GM04504 (cell line): ENCODE results near the gene FLOT1.
A peak's percentile ranks its signal among the peaks of the same experiment; 100 is the strongest.

ENCODE experiments used
- DNase-seq: peaks from one replicate; pipeline ENCODE4 v3.0.0-alpha.2; 2012; ENCODE audit warnings: low read depth

The FLOT1 gene, protein sequence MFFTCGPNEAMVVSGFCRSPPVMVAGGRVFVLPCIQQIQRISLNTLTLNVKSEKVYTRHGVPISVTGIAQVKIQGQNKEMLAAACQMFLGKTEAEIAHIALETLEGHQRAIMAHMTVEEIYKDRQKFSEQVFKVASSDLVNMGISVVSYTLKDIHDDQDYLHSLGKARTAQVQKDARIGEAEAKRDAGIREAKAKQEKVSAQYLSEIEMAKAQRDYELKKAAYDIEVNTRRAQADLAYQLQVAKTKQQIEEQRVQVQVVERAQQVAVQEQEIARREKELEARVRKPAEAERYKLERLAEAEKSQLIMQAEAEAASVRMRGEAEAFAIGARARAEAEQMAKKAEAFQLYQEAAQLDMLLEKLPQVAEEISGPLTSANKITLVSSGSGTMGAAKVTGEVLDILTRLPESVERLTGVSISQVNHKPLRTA

DNA sequence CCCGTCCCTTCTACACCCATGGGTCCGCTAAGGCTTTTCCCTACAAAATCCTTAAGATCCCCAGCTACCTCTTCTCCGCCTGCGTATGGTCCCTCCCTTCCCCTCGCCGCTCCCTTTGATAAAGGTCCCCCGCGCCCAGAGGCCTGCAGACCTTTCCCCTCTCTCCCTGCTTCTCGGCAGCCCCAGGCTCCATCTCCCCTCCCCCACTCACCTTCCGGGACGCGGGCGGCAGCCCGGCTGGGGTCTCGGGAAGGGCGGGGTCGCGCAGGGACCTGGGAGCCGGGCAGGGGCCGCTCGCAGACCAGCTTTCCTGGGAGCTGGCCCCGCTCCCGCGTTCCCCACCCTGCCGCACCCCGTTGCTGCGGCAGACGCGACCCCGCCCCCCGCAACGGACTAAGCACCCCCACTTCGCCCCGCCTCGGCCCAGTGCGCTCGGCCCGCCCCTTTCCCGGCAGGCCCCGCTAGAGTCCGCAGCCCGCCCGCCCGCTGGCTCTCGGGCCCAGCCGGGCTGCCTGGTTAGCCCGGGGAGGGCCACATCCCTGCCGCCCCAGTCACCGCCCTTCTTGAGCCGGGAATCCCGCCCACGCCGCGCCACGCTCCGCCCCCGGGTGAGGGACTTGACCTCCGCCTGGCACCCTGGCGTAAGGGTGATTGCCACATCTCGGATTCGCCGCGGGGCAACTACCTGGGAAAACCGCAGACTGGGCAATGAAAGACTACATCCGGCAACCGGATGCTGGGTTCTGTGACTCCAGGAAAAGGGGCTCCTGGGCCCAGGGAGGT, at the start of gene FLOT1:
FLOT1 (minus strand) TSS at position 372 of the 783 bp plus-strand sequence. CDS start 498 bp downstream, outside the sequence.
- peak; percentile 96 for DNase-seq

DNA sequence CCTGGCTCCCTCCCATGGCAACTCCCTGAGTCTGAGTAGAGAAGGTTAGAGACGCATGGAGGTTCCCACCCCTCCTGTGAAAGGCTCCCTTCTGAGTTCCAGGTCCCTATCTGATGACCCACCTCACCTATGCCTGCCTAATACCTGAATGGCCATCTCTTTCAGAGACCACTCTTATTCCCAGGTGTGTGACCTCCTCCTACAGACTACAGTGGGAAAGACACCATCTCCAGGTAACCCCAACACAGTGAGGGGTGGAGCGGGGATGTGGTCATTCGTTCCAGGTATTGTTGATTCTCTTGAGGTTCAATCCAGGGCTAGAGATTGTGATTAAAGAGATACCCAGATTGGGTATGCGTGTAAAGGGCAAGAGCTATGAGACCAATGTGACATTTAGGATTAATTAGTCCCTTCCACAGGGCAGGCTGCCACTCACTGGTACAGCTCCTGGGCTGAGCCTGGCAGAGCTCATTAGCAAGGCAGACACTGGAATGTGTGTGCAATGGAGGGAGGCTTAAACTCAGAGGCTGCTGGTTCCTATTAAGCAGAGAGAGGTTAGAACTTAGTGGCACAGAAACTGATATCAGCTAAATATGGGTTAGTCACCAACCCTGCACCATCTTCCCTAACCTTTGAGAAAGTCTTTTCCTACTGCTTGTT, 48.4 kb upstream of the FLOT1 start:
- no peak for DNase-seq

DNA sequence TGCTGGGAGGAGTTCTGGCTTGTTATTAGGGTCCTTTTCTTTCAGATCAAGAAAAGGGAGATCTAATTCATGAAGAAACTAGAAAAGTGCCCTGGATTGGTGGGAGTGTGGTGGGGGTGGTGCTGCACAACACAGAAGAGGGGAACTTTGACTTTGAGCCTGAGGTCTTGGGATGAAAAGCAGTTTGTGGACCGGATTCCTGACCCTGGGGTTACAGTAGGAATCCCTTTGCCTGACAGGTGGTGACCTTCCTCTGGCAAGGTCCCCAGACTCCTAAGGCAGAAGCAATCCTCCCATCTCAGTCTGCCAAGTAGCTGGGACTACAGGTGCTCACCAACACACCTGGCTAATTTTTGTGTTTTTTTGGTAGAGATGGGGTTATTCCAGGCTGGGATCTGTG, 47.1 kb upstream of the FLOT1 start:
- DNase-seq, result no peak

DNA sequence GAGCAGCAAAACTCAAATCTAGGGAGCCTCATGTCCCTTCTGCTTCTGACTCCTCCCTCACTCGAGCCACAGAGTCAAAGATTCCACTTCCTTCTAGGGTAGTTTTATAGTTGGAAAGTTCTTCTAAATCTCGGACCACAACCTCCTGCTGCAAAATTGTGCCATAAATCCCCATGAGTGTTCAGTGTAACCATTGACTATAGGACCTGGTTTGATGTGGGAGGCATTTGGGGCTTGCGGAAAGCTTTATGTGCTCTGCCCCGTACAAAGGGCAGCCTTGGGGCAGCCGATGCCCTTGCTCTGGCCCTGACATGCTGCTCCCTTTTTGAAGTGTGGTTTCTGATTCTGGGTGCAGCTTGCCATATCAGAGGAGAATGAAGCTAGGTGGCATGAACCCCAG, 45.5 kb upstream of the FLOT1 start:
- DNase-seq, result no peak

DNA sequence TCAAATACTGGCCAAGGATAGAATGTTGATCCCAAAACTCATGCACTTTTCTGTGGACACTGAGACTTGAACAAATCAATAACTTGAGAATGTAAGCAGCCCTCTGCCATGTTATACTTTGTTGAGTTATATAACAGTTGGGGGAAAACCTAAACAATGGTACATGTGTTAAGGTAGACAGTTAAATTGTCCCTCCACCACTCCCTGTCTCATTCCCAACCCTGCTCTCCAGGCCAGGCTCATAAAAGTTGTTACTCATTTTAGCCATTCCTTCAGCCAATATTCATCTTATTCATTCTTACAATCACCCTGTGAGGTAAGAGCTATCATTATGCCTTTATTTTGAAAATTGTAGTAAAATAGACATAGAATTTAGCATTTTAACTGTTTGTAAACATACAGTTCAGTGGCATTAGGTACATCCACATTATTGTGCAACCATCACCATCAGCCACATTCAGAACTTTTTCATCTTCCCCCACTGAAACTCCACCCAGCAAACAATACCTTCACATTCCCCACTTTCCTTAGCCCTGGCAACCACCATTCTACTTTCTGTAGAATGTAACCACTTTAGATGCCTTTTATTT, 40.0 kb upstream of the FLOT1 start:
- DNase-seq, result peak; percentile 69

DNA sequence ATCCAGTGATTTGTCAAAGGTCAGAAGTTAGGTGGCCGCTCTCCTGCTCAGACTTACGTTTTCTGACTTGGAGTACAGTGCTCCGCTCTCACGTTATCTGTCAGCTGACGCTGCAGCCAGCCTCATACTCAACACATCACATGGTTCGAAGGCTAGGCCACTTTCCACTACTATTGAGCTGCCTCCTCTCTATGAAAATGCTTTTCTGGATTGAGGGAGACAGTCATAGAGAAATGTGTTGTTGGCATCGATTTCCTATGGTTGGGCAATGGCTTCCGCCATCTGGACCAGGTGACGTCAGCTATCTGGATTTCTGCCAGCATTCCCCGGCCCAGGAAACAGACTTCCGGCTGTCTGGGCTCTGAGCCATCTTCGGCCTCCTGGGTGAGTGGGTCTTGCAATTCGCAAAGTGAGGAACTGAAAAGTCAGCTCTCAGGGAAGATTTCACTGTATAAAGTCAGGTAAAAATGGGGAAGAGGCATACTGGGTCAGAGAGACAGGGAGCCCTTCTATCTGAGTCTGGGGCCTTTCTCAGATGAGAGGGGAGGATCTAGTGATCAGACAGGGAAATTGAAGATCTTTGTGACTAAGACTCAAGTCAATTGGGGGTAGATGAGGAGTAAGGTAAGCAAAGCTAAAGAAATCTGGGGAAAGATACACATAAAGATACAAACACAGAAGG, 39.4 kb upstream of the FLOT1 start:
- DNase-seq, result peak; percentile 98

DNA sequence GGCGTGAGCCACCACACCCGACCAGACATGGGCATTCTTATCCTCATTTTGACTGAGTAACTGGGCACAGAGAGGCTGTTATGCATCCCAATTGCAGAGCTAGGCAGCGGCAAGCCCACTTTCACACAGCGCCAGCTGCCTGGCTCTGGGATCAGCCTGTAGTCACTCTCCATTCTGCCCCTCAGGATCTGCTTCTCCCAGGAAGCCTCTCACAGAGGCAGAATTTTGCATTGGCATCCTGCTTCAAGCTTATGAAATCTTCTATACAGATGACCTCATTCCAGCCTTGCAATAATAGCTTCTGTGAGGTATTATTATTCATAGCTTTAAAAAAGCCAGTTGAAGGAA, 38.9 kb upstream of the FLOT1 start:
- DNase-seq, result no peak

DNA sequence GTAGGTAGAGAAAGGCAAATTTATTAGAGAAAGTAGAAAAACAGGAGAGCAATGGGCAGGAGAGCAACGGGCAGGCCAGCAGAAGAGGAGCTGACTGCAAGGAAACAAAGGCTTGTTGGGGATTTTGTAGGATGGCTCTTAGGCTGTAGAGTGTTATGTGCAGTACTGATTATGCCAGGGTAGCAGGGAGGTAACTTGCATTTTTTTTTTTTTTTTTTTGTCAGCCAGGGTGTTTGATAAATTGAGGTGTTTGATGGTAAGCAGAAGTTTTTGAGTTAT, 38.1 kb upstream of the FLOT1 start:
- no peak for DNase-seq

DNA sequence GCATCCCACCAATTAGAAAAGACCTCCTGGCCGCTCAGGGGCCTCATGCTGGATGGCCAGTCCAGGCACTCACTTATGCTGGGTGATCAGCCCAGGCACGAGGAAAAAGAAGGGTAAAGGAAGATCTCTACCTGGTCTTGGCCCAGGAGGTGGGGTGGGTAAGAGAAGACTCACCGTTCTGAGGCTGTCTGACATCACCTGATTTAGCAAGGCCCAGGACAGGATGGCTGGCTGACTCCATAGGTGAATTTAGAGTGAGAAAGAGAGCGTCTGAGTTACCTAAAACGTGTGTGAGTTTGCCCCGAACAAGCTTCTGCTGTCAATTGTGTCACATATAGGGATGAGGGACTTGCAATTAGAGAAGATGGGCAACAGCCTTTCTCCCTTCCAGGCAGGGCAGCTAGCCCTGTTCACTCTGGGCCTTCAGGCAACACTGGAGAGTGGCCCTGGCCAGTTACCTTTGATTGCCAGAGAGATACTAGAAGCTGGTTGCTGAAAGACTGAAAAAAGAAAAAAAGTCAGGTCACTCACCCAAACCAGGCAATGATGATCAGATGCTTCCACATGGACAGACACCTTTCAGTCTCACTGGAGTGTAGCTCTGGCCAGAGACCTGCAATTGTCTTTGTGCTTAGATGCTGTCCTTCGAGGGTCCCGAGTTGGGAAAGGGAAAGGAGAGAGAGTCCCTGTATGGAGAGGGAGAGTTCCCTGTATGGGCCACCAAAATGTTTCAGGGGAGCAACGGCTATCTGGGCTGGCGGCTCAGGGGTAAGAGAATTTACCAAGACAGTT, 37.6 kb upstream of the FLOT1 start:
- no peak for DNase-seq

DNA sequence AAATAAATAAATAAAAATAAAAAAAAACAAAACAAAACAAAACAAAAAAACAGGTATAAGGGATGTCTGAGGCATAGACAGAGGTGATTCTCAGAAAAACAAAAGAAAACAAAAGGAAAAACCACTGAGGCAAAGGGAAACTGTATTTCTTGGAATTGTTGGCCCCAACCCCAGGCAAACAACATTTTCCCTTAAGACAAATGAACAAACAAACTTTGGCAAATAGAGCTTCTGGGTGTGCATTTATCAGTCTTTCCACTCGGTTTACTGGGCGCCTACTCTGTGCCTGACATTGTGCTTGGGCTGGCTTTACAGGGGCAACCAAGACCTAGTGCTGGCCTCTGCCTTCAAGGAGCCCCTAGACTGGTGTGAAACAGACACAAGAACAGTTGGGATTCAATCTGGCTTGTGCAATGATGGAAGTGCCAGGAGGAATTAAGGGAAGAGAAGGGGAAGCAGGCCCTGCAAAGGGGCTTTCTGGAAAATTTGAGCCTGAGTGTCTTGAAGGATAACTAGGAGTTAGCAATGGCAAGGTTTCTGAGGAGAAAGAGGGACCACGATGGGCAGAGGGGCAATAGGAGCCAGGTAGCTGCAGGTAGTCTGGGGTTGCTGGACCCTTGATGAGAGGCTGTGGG, 35.6 kb upstream of the FLOT1 start:
- DNase-seq, result no peak

DNA sequence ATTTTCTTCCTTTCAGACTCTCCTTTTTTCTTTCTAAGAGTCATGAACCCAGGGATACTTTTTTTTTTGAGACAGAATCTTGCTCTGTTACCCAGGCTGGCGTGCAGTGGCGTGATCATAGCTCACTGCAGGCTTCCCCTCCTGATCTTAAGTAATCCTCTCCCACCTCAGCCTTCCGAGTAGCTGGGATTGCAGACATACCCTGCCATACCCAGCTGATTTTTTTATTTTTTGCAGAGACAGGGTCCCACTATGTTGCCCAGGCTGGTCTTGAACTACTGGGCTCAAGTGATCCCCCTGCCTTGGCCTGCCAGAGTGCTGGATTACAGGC, 34.6 kb upstream of the FLOT1 start:
- no peak for DNase-seq

DNA sequence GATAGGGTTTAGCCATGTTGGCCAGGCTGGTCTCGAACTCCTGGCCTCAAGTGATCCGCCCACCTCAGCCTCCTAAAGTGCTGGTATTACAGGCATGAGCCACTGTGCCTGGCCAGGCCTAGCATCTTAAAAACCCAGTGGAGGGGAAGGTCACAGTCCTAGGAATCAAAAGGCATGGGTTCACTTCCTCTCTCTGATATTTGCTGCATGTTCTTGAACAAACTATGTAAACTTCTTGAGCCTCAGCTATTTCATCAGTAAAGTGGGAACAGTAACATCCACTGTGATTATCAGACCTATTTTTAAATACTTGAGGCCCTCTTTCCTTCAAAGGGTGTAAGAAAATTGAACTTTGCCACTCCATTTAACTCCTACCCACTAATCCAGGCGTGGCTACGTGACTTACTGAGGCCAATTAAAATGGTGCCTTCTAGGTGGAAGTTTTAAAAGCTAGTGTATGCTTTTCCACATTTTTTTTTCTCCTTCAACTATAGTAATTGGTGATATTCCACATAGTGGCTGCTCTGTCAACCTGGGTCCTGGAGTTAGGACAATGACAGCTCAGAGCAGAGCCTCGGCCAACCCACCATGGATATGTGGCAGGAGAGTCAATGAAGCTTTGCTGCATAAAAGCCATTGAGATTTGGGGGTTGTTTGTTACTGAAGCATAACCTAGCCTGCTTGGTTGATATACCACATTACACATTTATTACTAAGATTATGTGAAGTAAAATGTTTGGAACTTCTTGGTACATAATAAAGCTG, 34.1 kb upstream of the FLOT1 start:
- DNase-seq, result no peak

DNA sequence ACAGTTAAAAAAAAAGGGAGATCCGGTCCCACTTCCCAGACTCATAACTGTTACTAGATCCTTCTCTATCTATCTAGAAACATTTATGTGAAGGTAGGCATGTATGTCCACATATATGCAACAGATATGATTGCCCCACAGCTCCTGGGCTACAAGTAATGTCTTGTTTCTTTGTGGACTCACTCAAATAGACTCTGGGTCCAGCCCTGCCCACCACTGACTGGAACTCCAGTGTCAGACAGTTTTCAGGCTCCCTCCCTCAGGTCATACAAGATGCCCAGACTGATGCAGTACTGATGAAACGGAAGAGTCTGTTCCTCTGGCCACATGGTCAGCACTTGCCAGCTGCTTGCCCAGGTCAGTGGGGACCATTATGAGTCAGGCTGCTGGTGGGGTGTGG, 32.6 kb upstream of the FLOT1 start:
- no peak for DNase-seq

DNA sequence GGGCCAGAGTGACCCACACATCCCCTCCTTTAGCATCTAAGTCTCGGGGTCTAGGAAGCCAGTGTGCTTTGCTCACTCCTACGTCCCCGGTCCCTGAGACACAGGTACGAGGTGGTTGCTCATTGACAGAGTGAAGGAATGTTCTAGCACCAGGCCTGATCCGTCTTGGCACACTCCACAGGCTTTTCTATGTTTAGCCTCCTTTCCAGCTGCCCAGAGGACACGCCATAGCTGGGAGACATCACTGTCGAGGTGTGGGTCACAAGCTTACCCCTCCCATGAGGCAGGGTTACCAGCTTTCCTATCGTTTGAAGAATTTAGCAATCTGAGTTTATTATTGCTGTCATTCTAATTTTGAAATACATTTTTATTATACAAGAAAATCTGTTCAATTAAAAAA, 32.2 kb upstream of the FLOT1 start:
- DNase-seq, result no peak

DNA sequence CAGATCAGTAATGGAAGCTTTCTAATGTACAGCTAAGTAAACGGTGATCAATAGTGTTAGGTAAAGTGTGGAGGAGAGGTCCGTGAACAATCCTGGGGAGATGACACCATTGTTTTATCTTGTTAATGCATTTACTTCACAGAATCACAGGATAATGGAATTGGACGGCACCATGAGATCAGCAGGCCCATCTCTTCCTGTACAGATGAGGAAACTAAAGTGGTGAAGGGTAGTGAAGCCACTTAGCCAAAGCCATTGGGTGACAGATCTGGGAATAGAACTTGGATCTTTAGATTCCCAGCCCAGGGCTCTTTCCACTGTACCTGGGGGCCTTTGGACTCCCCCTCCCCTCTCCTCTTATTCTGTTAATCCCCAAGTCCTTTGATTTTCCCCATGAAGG, 28.1 kb upstream of the FLOT1 start:
- no peak for DNase-seq

DNA sequence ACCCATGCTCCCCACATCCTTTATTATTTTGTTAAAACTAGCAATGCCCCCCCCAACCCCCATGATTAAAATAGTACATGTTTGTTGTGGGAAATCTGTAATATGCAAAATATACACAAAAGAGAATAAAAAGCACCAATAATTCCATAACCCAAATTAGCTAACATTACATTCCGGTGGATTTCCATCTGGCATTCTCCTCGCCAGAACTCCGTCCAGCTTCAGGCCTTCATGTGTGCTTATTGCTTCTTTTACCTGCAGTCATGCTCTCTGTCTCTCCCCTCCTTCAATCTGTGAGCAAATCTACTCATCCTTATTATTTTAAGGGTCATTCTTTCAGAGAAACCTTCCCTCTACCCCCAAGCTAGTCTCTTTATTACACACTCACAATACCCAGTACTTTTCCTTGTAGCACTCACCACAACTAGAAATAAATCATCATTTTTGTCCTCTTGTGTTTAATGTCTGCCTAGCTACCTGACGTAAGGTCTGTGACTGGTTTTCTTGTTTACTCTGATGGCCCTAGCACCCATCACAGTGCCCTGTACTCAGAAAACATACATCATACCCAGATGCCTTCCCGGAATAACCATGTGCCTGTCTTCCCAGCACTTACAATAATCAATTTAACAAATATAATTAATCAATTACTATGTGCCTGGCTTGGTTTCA, 27.5 kb upstream of the FLOT1 start:
- no peak for DNase-seq

DNA sequence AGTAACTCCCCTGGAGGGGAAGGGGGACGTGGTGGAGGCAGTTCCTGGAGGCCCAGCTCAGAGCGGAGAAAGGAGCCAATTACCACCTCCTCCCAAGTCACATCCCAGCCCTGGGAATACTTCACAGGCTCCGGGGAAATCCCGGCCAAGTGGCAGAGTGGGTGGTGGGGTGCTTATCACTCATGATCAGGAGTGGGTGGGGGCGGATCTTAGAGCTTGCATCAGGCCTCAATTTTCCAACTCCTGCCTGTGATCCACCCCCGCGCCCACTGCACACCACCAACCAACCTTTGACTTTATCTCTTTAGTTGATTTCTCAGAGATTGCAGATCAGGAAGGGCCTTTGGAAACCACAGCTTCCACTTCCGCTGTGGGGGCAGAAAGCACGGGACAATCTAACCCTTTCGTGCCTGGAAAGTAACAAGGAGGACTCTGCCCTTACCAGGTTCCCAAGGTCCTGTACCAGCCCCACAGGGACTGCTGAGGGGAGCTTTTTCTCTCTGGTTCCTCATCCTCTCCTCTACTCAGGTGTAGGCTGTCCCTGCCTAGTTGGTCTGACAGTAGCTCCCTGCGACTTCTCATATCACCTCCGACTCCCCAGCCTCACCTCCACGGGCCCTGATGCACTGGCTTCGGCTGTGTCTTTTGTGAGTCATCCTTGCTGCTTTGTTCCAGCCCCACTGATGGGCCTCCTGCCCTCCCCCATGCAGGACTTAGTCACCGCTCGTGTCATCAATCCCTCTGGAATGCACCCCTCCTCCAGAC, 26.8 kb upstream of the FLOT1 start:
- DNase-seq, result peak; percentile 87

DNA sequence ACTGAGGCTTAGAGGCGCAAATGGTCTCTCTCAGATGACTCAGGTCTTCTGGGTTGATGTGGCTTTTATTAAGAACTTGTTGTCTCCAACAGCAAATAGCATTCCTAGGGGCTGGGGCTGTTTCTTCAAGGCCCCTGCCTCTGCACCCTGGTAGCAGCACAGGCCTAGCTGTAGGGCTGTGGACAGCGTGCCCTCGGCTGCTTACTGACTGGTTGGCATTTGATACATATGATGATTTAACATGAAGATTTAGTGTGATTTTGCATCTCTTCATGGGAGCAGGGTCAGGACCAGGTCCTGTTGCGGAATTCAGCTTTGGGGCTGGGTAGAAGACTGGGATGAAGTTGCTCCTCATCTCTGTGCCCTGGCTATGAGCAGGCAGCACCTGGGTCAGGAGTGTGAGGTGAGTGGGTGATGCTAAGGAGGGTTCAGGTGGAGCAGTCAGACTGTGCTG, 26.2 kb upstream of the FLOT1 start:
- DNase-seq, result no peak

DNA sequence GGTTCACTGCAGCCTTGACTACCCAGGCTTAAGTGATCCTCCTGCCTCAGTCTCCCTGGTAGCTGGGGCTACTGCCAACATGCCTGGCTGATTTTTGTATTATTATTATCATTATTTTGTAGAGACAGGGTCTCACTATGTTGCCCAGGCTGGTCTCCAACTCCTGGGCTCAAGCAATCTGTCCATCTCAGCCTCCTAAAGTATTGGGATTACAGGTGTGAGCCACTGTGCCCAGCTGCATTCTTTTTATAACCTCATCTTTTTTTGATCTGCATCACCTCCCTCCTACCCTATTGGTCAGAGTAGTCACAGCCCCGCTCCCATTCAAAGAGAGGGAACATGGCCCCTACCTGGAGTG, 25.4 kb upstream of the FLOT1 start:
- DNase-seq, result no peak
